Mesothelial cell of epicardium (in vitro differentiated cells): Measurements from ENCODE around the gene AFF2. TPM values are rescaled to one million over a fixed set of nuclear protein-coding genes. Genes with fewer than 3 reads are reported as not detected.

Experiments used
- DNase-seq, 2 experiments: peaks; one replicate each; pipeline ENCODE4 v3.0.0; 2021; ENCODE audit warnings: low spot score in 2 of 2; ENCODE audit not compliant: unreplicated experiment in 2 of 2
- H3K27ac Mint-ChIP-seq: 2 replicates; pipeline ENCODE4 v1.8.0; 2021; ENCODE audit warnings: mixed read lengths
- H3K27me3 Mint-ChIP-seq: 2 replicates; pipeline ENCODE4 v1.8.0; 2021; ENCODE audit warnings: low read depth, mixed read lengths
- H3K36me3 Mint-ChIP-seq: 2 replicates; pipeline ENCODE4 v1.8.0; 2021; ENCODE audit warnings: mixed read lengths
- H3K4me1 Mint-ChIP-seq: 2 replicates; pipeline ENCODE4 v1.8.0; 2021; ENCODE audit warnings: mixed read lengths
- H3K4me3 Mint-ChIP-seq: 2 replicates; pipeline ENCODE4 v1.8.0; 2021; ENCODE audit warnings: mild to moderate bottlenecking, moderate library complexity, mixed read lengths
- H3K9me3 Mint-ChIP-seq: 2 replicates; pipeline ENCODE4 v1.8.0; 2021; ENCODE audit warnings: mixed read lengths
- CTCF ChIP-seq: fragments of 200-600 bp; sonication (generic); IDR thresholded peaks from one replicate; pipeline ENCODE4 v1.5.0; 2021; ENCODE audit warnings: antibody characterized with exemption; ENCODE audit not compliant: unreplicated experiment
- total RNA-seq: library from RNA; stranded (reverse); gene quantifications from 3 replicates; pipeline ENCODE4 v1.2.1, GENCODE V29; 2021

Gene AFF2
- total RNA-seq, 1 donor from 2014 or later: 5.8 TPM

- Mint-ChIP-seq H3K27me3 (no peaks in the 10 kb centered on the region), H3K4me3 (no peak overlapping the region), H3K9me3 (peaks cover 37% of the 10 kb centered on the region), H3K27ac (no peak overlapping the region), H3K4me1 (peaks cover 14% of the 10 kb centered on the region), H3K36me3 (no peaks in the 10 kb centered on the region)
- no peak for TF ChIP-seq CTCF
- no peak for DNase-seq
Observed at GRCh38 chrX:148610328-148610698, 109.9 kb downstream of the AFF2 start.

- TF ChIP-seq CTCF: no peak
- no peak overlapping the region for H3K27ac Mint-ChIP-seq
- peaks cover 25% of the 10 kb centered on the region for H3K9me3 Mint-ChIP-seq
- H3K27me3 Mint-ChIP-seq: no peaks in the 10 kb centered on the region
- no peaks in the 10 kb centered on the region for H3K36me3 Mint-ChIP-seq
- DNase-seq: no peak
- H3K4me3 Mint-ChIP-seq: no peak overlapping the region
- H3K4me1 Mint-ChIP-seq: peaks cover 14% of the 10 kb centered on the region
Observed at GRCh38 chrX:148611993-148612392, 111.6 kb downstream of the AFF2 start.

GRCh38 chrX:148612431-148612830 is 112.0 kb downstream of the AFF2 start:
- TF ChIP-seq CTCF: no peak
- Mint-ChIP-seq H3K4me3 (no peak overlapping the region), H3K36me3 (no peaks in the 10 kb centered on the region), H3K4me1 (peaks cover 14% of the 10 kb centered on the region), H3K27me3 (no peaks in the 10 kb centered on the region), H3K27ac (no peak overlapping the region), H3K9me3 (peaks cover 22% of the 10 kb centered on the region)
- DNase-seq: no peak

- no peaks in the 10 kb centered on the region for H3K27me3 Mint-ChIP-seq
- no peak for DNase-seq
- H3K36me3 Mint-ChIP-seq: no peaks in the 10 kb centered on the region
- TF ChIP-seq CTCF: no peak
- H3K9me3 Mint-ChIP-seq: peaks cover 24% of the 10 kb centered on the region
- H3K27ac Mint-ChIP-seq: no peak overlapping the region
- peaks cover 14% of the 10 kb centered on the region for H3K4me1 Mint-ChIP-seq
- no peak overlapping the region for H3K4me3 Mint-ChIP-seq
Observed at GRCh38 chrX:148613636-148614035, 113.2 kb downstream of the AFF2 start.

- TF ChIP-seq CTCF: no peak
- H3K9me3 Mint-ChIP-seq: peaks cover 27% of the 10 kb centered on the region
- peaks cover 12% of the 10 kb centered on the region for H3K4me1 Mint-ChIP-seq
- no peaks in the 10 kb centered on the region for H3K36me3 Mint-ChIP-seq
- no peak for DNase-seq
- H3K27ac Mint-ChIP-seq: no peak overlapping the region
- no peaks in the 10 kb centered on the region for H3K27me3 Mint-ChIP-seq
- H3K4me3 Mint-ChIP-seq: no peak overlapping the region
Observed at GRCh38 chrX:148615491-148615890, 115.1 kb downstream of the AFF2 start.
